Measurements from ENCODE around the gene ZNF48.

Gene ZNF48

DNA sequence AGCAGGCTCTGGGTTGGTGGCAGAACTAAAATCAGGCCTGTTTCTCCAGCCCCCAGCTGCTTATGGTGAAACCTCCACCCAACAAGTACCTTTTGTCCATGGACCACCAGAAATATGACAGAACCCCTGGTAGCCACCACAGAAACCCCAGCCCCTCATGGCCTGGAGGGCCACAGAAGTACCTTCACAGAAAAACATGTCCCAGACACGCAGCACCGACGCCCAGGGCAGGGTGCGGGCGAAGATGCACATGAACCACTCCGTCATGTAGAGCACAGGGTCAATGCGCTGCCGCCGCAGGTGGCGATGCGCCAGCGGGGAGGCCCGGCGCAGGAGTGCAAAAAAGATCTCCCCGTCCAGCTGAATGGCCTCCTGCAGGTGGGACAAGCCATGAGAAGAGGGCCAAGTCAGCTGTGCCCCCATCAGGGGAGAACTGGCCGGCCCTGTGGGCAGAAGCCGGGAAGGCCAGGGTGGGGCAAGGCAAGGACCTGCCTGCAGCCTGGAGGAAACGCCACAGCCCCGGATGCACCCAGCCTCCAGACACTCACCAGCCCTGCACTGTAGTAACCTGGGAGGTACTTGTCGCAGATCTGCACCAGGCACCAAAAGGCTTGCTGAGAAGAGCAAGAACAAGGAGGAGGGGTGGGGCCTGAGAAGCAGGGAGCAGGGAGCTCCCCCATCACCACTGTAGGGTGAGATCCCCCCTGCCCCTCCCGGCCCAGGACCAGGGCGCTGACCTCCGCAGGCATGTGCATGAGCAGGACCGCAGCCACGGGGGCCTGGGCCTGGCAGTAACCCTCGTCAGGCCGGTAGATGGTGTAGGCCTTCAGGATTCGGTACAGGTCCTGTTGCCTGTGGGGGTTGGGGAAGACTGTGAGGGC, 36.0 kb upstream of the ZNF48 start:
- FAIRE-seq = no peak

DNA sequence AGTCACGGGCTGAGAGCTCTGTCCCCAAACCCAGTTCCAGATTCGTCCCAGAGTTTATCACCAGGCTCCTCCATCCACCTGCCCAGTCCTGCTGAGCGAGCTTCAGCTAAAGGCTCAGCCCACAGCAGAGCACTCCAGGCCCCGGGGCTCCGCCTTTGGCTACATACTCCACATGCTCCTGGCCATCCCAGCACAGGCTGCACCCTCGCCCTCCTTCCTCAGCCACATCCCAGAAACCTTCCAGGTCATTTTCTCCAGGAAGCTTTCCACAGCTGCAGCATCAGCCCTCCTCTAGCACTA, 35.4 kb upstream of the ZNF48 start:
- FAIRE-seq = no peak

GRCh38 chr16:30361180-30361579, 34.0 kb upstream of the ZNF48 start:
- no peak for FAIRE-seq

- FAIRE-seq = no peak
Observed at GRCh38 chr16:30365200-30365599, 30.0 kb upstream of the ZNF48 start.

GRCh38 chr16:30366511-30366910, 28.7 kb upstream of the ZNF48 start:
- no peak for FAIRE-seq

- FAIRE-seq = no peak
Observed at GRCh38 chr16:30367349-30368009, 27.7 kb upstream of the ZNF48 start.

DNA sequence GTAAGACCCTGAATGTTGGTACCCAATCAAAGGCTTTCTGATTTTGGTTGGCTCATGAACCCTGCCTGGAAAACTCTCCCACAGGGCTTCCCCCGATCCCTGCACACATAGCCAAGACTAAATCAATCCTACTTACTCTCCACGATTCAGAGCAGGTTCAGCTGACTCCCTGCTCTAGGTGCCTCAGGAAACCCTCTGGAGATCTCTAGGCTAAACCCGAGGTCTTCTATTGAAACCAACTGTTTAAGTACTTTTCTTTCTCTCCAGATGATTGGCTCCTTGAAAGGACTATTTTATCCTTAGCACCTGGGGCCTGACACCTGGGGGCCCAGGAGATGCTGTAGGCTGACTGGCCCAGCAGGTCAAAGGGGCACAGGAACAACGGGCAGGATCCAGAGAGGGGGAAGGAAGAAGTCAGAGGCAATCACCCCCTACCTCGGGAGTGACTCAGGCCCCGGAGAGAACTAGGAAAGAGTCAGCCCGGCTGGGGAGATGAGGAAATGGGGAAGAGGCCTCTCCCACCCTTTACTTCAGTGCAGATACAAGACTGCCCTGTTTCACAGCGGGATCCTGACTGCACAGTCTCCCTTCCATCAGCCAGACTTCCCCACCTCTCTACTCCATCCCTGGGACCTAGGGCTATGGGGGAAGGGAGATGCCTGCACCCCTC, 27.0 kb upstream of the ZNF48 start:
- FAIRE-seq = no peak

DNA sequence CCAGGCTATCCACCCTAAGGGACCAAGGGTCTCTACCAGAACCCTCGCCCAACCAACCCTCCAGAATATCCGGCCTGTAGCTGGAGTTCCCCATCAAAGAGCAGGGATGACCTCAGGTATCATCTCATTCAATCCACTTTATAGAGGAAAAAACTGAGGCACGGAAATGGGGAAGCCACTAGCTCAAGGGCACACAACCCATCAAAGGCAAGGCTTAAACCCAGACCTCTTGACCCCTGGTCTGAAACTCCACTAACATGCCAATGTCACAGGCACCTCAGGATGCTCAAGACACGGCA, 26.5 kb upstream of the ZNF48 start:
- no peak for FAIRE-seq

- no peak for FAIRE-seq
Observed at GRCh38 chr16:30369091-30369937, 25.9 kb upstream of the ZNF48 start.

DNA sequence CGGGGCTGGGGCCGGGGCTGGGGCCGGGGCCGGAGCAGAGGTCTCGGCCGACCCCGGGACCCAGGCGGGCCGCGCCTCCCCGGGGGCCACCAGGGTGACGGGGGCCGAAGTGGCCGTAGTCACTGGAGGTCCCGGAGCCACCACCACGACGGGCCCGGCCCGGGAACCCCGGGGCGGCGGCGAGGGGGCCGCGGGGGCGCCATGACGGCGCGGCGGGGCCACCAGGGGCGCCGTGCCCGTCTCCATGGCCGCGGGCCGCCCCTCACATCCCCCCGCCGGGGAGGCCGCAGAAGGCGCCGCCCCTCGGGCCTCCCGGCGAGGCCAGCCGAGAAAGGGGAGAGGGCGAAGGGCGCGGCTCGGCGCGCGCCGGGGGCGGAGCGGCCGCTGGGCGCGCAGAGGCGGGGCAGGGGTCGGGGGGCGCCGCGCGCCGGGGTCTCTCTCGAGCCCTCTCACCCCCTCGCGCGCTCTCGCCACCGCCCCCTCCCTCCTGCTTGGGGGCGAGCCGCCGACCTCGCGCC, 25.2 kb upstream of the ZNF48 start:
- FAIRE-seq = no peak

DNA sequence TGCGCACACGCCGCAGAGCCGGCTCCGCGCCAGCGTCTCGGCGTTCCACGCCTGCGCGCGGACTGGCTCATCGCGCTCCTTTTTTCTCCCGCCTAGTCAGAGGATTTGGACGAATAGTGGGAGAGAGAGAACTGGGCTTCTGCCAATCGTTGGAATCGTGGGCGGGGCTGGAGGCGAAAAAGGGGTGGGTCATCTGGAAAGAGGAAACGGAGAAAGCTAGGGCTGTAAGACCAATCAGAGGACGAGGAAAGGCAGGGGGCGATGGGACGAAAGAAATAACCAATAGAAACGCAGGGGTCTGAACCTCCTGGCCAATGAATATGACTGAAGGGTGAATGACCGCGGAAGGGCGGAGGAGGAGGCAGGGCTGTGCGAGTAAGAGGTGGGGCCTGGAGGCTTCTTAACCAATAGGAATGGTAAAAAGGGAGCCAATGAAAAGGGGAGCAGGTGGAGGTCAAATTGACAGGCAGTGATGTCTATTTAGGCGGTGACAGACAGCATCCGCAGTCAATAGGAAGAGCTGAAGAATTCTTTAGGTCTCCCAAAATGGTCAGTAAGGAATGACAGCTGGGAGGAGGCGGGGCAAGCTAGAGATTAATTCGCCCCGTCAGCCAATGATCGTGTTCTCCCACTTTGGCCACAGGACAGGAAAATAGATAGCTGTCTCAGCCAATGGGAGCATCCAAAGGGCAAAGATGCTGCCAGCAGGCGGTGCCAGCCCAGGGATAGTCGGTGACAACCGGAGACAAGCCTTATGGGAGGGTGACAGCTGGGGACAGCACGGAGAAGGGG, 24.6 kb upstream of the ZNF48 start, which contains the start of gene TBC1D10B:
TBC1D10B (minus strand) TSS at position 39 of the 792 bp plus-strand sequence. CDS start 311 bp downstream, outside the sequence.
- FAIRE-seq = peak; percentile 99

- no peak for FAIRE-seq
Observed at GRCh38 chr16:30371248-30371816, 23.9 kb upstream of the ZNF48 start.

- FAIRE-seq = no peak
Observed at GRCh38 chr16:30372038-30372712, 23.0 kb upstream of the ZNF48 start.

GRCh38 chr16:30372725-30373124, 22.5 kb upstream of the ZNF48 start:
- no peak for FAIRE-seq

- no peak for FAIRE-seq
Observed at GRCh38 chr16:30374538-30374937, 20.7 kb upstream of the ZNF48 start, which contains the start of gene MYL11. Gene MYL11 (plus strand): TSS chr16:30374802. CDS start chr16:30374858, 56 bp downstream.

- no peak for FAIRE-seq
Observed at GRCh38 chr16:30375864-30376263, 19.4 kb upstream of the ZNF48 start.

DNA sequence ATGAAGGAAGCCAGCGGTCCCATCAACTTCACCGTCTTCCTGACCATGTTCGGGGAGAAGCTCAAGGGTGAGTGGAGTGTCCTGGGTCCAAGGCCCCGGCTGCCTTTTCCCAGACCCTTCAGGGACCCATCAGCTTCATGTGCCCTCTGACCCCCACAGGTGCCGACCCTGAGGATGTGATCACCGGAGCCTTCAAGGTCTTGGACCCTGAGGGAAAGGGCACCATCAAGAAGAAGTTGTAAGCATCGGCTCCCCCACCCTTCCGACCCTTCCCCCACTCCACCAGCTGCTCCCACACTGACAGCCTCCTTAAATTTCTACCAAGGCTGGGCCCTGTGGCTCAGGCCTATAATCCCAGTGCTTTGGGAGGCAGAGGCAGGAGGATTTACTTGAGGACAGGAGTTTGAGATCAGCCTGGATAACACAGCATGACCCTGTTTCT, 18.7 kb upstream of the ZNF48 start:
- FAIRE-seq = no peak

- FAIRE-seq = no peak
Observed at GRCh38 chr16:30377050-30377811, 18.0 kb upstream of the ZNF48 start.

GRCh38 chr16:30377812-30378235, 17.4 kb upstream of the ZNF48 start:
- no peak for FAIRE-seq

All from colon (tissue), 2 donors.